22Rv1 (cell line): ENCODE data around the gene PHLDA2.

Experiments
- ZFX ChIP-seq: fragments of 450-650 bp; IDR thresholded peaks from 2 replicates; pipeline ENCODE4 v1.6.1; 2017; ENCODE audit warnings: antibody characterized with exemption, borderline replicate concordance
- TF ChIP-seq, protein P1 (sequence below): fragments of 450-650 bp; IDR thresholded peaks from 2 replicates; pipeline ENCODE4 v1.5.1; 2017; ENCODE audit warnings: mild to moderate bottlenecking

DNA sequence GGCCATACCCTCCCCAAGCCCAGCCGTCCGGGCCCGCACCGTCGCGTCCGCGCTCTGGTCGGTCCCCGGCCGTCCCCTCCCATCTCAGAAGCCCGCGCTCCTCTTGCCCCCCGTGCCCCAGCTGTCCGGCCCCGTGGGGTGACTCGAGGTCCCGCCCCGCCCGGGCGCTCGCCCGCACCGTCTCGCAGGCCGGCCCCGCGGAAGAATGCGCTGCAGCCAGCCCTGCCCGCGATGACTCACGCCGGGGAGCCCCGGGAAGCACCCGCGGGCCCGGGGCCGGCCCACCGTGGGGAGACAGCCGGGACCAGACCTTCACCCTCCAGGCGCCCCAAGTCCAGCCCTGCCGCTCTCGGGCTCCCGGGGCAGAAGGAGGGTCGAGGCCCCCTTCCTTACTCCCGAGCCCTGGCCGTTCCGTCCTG lies 320 bp upstream of the PHLDA2 start:
- TF ChIP-seq, protein P1, sequence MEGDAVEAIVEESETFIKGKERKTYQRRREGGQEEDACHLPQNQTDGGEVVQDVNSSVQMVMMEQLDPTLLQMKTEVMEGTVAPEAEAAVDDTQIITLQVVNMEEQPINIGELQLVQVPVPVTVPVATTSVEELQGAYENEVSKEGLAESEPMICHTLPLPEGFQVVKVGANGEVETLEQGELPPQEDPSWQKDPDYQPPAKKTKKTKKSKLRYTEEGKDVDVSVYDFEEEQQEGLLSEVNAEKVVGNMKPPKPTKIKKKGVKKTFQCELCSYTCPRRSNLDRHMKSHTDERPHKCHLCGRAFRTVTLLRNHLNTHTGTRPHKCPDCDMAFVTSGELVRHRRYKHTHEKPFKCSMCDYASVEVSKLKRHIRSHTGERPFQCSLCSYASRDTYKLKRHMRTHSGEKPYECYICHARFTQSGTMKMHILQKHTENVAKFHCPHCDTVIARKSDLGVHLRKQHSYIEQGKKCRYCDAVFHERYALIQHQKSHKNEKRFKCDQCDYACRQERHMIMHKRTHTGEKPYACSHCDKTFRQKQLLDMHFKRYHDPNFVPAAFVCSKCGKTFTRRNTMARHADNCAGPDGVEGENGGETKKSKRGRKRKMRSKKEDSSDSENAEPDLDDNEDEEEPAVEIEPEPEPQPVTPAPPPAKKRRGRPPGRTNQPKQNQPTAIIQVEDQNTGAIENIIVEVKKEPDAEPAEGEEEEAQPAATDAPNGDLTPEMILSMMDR = no peak
- TF ChIP-seq ZFX = no peak
